Measurements from ENCODE around the gene PPP1R16B.
A peak's percentile ranks its signal among the peaks of the same experiment; 100 is the strongest.
"Not testable (repeated sequence)": the region's sequence is repeated elsewhere in the genome, so short reads cannot be mapped to it uniquely, and the experiment has no call there.

Gene PPP1R16B

GRCh38 chr20:38794057-38794456, 11.4 kb upstream of the PPP1R16B start:
- not testable (repeated sequence) for DNase-seq

DNA sequence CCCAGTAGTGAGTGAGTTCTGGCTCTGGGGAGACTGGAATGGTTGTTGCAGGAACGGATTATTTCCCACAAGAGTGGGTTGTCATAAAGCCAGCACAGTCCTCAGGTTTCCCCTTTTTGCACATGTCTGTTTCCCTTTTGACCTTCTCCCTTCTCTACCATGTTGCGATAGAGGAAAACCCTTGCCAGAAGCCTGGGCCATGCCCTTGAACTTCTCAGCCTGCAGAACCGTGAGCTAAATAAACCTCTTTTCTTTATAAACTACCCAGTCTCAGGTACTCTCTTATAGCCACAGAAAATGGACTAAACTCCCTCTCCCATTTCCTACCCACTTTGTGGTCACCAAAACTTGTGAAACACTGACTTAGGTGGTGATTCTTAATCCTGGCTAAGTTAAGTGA, 7.2 kb upstream of the PPP1R16B start:
- no peak for DNase-seq

GRCh38 chr20:38799203-38799602, 6.3 kb upstream of the PPP1R16B start:
- DNase-seq, result no peak

DNA sequence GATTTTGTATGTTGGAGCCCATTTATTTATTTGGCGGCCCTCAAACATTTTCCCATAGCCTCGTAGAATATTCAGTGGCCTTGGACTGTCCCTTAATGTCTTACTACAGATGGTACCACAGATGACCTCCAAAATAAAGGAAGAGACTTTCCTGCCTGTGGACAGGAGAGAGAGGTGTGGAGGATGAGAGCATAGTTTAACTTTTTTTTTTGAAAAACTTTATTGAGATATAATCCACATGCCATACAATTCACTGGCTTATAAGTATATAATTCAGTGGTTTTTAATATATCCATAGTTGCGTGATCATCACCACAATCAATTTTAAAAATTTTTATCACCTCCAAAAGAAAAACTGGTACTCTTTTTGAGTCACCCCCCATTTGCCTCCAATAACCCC, 4.6 kb upstream of the PPP1R16B start:
- DNase-seq, result no peak

GRCh38 chr20:38804221-38804620, 1.3 kb upstream of the PPP1R16B start:
- DNase-seq, result no peak

DNA sequence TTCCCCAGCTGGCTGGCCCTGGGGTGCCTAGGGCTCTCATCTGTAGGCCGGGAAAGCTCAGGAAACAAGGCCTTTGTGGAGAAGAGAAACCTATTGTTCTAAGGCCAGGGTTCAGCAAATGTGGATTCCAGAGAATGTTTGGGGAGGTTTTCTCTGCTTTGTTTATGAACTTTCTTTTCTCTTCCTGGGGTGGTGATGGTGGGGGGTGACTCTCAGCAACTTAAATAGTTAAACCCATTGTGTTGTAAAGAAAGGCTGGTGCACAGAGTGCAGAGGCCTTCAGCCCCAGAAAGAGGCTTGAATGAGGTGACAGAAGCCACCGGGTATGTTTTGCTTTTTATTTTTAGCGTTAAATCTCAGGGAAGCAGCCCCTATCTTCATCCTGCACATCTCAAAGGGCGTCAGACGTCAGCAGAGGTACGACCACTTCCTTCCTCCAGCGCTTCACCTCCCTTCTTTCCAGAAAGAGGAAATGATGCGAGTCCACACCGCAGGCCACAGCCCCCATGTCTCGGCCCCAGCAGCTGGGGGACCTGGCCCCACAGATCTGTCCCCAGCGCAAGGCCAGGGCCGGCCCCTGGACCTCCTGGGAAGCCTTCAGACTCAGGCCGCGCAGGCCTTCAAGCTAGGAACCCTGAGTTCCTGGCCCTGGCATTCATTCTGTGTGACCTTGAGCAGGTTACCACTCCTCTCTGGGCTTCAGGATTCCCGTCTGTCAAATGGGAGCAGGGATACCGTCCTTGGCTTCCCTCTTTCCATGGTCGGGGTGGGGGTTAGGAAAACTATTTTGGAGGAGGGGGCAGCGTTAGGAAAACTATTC, 605 bp upstream of the PPP1R16B start:
- peak; percentile 86 for DNase-seq

- peak; percentile 75 for DNase-seq
These were observed 709 bp downstream of the PPP1R16B start for GRCh38 chr20:38805958-38806854.

GRCh38 chr20:38806855-38807655, 1.6 kb downstream of the PPP1R16B start:
- DNase-seq, result peak; percentile 70

DNA sequence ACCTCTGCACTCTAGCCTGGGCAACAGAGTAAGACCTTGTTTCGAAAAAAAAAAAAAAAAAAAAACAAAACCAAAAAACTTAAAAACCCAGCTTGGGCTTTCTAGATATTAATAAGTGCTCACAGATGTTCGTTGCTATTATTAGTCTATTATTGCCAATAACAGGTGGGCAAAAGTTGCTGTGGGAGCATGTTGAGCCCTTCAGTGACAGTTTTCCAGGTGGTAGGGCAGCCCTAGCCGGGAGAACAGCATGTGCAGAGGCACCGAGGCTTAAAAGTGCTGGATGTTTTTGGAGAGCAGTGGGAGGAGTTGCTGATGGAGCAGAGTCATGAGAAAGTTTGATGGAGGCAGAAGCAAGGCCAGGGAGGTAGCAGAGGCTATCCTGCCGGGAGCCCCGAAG, 4.4 kb downstream of the PPP1R16B start:
- no peak for DNase-seq

DNA sequence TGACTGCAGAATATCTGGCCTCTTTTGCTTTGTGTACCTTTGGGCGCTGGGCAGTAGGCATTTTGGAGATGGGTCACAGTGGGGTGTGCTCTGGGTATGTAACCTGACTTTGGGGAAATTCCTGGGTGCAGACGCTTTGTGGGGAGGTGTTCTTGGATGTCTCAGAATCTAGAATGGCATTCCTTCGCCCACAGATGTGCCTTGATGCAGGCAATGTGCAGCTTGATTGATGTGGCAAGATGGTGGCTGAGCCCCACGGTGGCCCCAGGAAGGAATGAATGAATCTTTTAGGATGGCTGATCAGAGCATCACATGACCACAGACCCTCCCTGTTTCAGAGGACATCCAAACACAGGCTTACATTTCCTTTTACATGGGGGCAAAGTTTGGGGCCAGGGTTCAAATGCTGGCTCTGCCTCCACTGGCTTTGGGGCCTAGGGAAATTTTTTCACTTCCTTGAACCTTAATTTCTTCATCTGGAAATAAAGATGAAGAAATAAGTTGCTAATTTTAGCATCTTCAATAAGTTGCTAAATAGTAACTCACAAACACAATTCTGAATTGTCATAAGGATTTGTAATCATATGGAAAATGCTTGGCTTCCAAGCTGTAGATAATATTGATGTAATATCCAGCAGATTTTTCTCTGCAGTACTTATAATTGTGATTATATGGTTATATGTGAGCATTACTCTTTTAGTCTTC, 5.6 kb downstream of the PPP1R16B start:
- no peak for DNase-seq

DNA sequence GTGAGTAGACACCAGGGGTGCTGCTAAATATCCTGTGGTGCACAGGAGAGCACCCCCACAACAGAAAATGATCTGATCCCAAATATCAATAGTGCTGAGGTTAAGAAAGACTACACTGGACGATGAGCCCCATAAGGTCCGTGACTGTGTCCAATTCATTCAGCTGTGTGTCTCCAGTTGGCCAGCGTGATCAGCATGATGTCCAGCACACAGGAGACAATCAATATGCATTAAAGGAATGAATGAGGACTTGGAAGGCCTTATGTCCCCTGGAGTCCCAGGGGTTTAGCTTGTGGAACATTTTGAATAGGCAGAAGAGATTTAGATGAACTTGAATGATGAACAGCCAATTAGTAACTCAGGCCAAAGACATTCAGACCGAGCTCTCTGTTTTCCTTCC, 6.3 kb downstream of the PPP1R16B start:
- DNase-seq, result no peak

GRCh38 chr20:38812182-38812581, 6.7 kb downstream of the PPP1R16B start:
- DNase-seq, result no peak

DNA sequence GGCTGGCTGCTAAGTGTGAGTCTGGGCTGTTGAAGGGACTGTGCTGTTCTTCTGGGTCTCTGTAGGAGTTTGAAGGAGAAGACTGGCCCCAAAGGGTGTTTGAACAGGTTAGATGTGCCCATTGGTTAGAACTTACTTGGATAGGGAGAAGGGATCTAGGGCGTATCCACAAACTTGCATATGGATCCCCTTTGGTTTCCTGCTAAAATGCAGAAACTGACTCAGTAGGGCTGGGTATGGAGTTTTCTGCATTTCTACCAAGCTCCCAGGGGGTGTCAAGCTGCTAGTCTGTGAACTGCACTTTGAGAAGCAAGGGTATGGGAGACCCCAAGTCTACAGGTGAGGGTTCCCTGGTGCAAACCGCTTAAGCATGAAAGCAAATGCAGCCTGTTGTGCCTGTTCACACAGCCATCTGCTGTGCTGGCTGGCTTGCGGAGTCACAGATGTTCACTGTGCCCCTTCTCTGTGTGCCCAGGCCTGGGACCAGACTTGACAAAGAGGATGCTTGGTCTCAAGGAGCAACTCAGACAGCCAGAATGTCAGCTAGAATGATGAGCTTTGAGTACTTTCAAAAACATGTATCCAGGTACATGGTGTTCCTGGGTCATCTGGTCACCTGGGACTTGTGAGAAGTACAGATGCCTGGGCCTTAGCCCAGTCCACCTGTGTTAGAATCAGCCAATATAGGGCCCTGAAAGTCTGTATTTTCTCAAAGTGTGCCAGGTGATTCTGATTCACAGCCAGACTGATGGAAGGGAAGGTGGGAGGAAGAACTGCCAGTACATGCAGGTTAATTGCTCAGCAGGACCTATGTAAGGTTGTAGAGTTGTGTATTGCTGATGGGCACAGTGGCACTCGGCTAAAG, 7.4 kb downstream of the PPP1R16B start:
- no peak for DNase-seq

DNA sequence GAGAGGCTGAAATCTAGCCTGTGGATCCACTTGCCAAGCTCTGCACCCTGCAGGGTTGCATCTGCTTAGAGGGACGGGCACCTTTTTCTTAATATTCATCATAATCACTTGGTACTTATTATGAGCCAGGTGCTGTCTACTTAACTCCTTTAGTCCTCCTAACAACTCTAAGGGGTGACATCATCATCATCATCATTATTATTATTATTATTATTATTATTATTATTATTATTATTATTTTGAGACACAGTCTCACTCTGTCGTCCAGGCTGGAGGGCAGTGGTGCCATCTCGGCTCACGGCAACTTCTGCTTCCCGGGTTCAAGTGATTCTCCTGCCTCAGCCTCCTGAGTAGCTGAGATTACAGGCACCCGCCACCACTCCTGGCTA, 8.1 kb downstream of the PPP1R16B start:
- DNase-seq, result not testable (repeated sequence)

DNA sequence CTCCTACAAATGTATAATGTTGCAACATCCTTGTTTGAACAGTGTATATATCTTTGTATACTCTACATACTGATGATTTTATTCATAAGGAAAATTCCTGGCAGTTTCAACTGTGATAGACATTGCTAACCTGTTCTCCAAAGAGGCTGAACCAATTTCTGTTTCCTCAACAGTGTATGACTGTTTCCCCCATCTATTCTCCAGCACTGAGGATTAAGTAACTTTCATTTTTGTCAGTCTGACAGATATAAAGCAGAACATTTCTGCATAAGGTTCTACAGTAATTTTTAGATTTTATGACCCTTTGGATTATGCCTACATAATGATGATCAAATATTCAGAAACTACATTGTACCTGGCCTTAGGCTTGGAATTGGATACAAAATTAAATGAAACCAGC, 9.9 kb downstream of the PPP1R16B start:
- no peak for DNase-seq

DNA sequence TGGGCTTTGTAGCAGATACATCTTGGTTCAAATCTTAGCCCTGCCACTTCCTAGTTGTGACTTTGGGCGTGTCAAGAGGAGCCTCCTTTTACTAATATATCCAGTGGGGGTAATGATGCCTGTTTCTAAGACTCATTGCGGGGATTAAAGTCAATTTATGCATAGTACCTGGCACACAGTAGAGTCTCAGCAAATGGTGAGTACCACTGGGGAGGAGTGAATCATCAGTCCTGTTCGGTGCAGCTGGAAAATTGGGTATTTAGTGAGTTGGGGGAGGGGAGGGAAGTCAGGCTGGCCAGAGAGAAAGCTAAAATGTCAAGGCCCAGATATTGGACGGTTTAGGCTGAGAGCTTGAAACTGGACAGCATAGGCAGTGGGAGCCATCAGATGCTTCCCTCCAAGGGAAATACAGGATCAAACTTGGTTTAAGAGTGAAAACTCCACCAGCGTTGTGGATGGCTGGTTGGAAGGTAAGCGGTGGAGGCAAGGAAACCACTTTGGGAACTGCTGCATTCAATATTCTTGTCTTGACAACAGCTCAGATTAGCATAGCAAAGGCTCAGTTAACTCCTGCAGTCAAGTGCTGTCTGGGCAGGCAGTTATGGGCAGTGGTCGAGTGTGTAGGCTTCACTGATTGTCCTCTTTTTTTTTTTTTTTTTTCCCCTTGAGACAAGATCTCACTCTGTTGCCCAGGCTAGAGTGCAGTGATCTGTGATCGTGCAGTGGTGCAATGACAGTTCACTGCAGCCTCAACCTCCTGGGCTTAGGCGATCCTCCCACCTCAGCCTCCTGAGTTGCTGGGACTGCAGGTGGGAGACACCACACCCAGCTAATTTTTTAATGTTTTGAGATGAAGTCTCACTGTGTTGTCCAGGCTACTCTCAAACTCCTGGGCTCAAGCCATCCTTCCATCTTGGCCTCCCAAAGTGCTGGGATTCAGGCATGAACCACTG, 12.9 kb downstream of the PPP1R16B start:
- no peak for DNase-seq

GRCh38 chr20:38825571-38825900, 20.0 kb downstream of the PPP1R16B start:
- no peak for DNase-seq

GRCh38 chr20:38825901-38826625, 20.6 kb downstream of the PPP1R16B start:
- DNase-seq, result peak; percentile 49

DNA sequence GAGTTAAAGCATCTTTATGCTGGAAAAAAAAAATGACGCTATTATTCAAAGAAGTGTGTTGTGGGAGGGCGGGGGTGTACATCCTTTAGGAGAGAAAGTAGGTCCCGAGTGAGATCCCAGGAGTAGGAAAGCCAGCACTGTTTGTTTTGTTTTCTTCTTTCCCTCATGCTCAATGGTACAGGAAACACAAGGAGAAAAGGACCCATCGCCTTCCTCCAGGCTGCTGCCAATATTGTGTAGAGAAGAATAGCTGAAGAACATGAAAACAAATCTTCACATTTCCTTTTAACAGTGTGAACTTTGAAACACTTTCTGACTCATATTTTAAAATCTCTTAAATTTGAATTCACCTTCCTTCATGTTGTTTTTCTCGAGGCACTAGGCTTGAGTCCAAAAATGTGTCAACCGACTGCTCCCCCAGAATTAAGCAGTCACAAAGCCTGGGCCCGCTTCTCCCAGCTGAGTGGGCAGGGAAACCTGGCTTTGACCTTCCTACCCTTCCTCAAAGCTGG, 22.3 kb downstream of the PPP1R16B start:
- DNase-seq, result peak; percentile 50
